NCI-H2171 treated with DMSO at 0.1 percent for 48 hours (cell line): ENCODE measurements around the gene CPLANE2.

ENCODE experiments used
- DNase-seq: peaks from one replicate; lab custom pipeline; 2025; lab: John Stamatoyannopoulos, UW

Gene CPLANE2

DNA sequence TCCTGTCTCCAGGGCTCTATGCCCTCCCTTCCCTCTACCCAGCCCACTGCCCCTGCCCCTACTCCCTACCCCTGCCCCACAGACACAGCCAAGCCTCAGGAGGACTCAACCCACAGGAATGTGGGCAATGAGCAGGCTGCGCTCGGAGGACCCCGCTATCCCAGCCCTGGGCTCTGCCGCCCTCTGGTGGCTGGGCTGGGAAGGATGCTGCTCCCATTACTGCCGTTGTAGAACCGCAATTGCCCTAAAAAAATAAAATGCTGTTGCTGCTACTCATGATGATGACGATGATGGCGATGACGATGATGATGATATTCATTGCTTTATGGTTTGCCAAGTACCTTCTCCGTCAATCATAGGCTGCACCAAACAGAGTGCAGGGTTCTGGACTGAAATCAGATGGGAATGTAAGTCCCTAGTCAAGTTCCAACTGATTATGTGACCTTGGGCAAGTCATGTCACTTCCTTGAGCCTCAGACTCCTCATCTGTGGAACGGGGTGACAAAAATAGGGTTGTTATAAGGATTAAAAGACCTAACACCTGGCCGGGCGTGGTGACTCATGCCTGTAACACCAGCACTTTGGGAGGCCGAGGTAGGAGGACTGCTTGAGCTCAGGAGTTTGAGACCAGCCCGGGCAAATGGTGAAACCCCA is 49.1 kb downstream of the CPLANE2 start:
- peak; percentile 70 for DNase-seq

DNA sequence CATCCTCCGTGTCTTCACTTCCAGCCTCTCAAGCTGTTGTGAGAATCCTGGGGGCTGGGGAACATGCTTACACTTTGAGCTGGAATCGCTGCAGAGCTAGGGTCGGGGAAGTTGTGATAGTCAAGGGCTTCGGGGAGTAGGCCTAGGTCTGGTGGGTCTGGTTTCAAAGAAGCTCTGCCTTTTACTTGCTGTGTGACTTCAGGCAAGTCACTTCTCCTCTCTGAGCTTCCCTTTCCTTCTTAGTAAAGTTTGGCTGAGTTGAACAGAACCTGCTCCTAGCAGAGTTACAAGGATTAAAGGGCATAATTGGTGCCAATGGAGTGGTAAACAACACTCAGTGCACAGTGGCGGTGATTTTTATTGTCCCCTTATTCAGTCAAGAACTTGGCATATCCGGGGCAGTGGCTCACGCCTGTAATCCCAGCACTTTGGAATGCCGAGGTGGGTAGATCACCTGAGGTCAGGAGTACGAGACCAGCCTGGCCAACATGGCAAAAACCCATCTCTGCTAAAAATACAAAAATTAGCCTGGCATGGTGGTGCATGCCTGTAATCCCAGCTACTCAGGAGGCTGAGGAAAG is 50.2 kb downstream of the CPLANE2 start:
- no peak for DNase-seq

DNA sequence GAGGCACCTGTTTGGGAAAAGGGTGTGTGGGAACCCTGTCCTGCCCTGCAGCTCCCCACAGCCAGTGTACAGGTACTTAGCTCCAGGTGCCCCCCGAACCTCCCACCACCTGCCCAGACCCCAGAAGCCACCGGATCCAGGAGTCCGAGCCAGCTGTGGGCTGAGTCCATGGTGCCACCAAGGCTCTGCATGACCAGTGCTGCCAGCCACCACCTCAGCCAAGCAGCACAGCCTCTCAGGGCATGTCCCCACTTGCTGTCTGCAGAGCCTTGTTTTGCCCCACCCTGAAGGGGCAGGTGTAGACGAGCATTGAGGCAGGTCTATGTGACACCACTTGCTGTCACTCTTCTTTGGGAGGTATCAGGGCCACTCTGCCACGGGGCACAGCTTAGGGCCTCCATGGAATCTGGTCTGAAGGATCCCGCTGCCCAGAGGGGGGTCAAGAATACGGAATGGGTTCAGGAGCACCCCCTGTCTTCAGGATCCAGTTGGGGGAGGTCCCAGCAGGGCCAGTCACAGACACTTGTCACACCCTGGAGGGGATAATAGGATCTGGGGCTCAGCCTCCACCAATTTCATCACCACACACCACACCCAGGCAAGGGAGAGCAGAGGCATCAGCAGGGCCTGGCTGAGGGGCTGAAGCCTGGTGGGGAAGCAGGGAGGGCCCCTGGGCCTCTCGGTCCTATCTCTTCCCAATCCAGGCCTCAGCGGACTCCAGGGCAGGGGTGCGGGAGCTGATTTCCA is 52.3 kb downstream of the CPLANE2 start:
- DNase-seq: no peak

DNA sequence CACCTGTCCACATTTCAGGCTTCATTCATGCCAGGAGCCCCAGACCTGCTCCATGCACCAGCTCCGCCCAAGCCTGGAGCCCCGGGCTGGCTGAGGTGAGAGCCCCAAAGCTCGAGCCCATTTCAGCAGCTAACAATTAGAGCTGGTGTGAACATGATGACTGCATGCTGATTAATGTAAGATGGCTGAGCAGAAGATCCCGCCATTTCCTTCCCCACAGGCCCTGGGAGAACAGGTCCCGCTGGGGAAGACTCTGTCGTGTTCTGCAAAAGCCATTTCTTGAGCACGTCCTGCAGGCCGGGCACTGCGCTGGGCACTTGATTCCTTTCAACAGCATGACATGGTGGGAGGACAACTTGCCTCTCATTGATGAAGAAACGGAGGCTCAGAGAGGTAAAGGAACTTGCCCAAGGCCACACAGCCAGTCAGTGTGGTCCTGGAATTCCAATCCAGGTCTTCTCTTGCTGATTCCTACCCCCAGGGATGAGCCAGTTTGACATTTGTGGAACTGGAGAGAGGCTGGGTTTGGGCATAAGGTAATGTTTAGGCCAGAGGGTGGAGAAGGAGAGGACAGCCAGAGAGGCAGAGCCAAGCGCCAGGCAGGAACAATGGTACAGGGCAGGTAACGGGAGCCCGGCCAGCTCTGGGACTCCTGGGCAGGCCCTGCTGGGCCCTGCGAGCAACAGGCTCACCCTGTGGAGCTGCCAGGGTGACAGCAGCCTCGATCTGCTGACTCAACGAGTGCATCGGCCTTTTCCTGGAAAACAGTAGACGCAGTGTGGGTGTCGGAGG is 53.0 kb downstream of the CPLANE2 start:
- DNase-seq: no peak

DNA sequence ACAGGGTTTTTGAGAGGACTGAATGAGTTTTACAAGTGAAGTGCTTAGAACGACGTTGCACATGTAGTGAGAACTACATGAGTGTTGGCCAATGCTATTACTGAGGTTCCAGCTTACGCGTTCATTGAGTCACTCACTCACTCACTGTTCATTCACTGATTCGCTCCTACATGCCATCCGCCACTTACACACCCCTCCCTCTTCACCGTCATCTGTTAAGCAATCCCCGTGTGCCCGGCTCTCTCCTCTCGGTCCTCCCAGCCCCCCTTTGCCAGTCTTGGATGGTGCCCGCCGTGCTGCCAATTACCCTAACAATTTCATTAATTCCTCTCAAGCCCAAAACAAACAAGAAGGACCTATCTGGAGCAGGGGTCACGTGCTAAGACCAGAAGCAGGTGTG is 53.8 kb downstream of the CPLANE2 start:
- DNase-seq: no peak

DNA sequence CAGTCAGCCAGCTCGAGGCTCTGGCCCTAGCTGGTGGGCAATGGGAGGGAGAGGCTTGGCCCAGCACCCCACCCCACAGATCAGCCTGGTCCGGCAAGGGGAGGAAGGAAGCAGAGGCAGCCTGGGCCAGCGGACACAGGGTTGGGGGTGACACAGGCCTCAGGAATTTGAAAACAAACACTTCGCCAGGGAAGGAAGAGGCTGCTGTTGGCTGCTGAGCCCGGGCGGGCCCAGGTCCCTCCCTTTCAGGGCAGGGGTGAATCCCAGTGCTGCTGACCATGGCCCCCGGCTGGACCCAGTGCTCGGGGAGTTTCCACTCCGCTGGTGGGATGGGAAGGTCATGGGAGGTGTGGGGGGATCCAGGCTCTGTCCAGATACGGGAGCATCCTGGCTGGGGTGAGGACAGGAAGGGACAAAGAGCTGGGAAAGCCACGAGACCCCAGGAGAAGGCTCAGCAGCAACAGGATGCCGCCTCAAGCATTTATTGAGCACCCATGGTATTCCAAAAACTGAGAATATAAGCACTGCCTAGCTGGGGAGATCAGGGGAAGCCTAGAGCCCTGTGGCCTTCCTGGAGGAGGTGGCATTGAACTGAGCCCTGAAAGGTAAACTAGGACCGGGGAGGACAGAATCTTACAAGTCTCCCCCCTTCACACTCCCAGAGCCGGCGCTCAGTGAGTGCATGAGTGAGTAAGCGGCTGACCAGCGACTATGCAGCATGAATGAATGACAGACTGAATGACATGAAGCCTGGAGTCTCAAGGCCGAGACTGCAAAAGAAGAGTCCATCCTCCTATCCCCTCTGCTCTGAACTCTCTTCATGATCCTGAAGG is 54.9 kb downstream of the CPLANE2 start:
- DNase-seq: no peak
